SW 1271 (cell line): ENCODE measurements around the gene CCDC39.
A peak's percentile ranks its signal among the peaks of the same experiment; 100 is the strongest.

Experiments
- DNase-seq, 2 experiments: peaks; one replicate each; lab custom pipeline; 2025; lab: John Stamatoyannopoulos, UW

The CCDC39 gene

DNA sequence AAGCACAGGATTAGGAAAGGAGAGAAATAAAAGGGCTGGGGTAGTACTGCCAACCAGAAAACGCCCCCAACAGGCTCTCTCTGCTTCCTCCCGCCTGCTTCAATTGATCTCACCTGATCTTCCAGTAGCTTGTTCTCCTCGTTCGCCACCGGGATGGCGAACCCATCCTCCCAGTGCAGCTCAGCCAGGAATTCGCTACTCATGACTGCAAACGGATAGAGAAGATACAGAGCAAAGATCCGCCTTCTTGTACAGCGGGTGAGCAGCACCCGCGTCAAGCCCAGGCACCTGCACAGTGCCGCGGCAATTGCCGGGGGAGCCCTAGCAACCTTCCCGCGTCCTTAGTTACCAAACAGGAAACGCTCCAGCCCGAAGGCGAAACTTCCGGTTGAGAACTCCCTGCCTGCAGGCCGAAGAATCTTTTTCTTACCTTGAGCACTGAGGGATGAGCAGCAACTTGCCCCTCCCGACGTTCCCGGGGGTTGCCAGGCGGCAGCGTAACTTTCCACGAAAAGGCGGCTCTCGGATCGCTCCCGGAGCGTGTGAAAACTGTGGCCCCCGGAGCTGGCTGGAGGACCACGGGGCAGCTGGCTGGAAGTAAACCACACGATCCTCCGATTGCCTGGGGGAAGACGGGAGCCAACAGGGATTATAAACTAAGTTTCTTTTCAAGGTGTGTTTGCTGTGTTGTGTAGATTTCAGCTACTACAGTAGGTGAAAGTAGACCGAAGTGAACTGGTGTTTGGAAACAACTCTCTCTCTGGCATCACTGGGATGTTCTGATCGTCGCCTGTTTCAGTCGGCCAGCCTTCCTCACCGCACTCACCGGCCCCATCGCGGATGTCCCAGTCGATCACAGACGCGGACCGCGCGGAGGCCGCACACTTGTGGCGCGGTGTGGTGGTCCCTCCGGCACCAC is at the start of gene CCDC39:
Gene CCDC39 (minus strand): TSS at position 312 of the 919 bp plus-strand sequence. CDS start 109 bp downstream, at position 203.
- DNase-seq: peak; percentile 38 to 69

DNA sequence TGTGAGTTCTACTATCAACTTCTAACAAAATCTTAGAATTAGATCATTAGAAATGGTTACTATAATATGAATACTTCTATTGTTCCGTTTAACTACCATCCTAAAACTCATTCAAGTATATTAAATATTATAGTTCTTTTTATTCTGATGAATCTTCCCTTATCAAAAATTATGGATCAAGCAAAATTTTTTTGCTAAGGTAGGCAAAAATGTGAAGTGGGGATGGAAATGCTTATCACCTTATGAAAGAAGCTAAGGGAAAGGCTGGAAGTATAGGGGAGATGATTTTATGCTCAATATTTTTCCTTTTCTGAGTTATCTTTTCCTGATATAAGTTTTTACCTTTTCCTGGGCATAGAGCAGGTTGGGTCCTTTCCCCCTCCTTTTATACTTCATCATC is 40.7 kb upstream of the CCDC39 start:
- DNase-seq: no peak

DNA sequence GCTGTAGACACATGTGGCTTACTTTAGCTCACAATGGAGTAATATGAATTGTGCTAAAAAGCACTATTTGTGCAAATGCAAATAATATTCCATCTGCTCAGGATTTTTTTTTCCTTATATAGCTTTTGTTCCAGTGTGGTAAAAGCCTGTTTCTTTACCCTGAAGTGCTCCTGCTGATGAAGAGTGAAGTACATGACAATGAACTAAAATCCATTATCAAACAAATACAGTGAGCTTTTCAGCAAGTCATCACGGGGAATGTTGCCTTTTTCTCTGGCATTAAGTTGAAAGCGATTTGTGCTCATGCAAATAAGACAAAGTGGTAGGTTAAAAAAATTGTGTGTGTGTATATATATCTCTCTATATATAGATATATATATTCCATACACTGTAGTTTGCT is 28.6 kb upstream of the CCDC39 start:
- DNase-seq: no peak

DNA sequence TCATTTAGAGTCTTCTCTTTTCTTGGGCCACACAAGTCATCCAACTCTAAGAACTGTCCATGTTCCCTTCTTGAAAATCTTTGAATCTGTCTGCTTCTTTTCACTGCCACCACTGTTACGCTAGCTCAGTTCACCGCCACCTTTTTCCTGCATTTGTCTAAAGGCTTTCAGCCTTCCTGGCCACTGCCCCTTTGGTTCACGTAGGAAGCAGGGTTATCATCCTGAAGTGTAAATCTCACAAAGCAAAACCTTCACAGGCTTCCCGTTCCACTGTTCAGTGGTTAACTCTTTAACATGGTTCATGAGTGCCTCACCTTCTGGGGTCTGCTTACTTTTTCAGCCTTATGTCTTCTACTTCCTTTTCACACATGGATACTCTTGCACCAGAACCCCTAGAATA is 26.3 kb upstream of the CCDC39 start:
- DNase-seq: no peak

DNA sequence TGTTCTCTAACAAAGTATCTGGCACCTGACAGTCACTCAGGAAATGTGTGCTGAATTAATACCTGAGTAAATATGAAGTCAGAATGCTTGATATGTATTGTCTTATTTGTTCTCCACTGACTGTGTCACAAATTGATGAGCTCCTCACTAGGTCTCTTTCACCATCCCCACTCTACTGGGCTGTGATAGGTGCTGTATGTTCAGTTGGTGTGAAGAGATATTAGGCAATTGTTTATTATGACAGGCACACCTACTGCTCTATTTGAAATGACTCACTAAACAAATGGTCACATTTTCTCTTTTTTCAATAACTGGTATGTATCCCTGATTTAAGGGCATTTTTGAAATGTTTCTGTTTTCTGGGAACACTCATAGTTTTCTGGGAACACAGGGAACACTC is 25.2 kb upstream of the CCDC39 start:
- no peak for DNase-seq

DNA sequence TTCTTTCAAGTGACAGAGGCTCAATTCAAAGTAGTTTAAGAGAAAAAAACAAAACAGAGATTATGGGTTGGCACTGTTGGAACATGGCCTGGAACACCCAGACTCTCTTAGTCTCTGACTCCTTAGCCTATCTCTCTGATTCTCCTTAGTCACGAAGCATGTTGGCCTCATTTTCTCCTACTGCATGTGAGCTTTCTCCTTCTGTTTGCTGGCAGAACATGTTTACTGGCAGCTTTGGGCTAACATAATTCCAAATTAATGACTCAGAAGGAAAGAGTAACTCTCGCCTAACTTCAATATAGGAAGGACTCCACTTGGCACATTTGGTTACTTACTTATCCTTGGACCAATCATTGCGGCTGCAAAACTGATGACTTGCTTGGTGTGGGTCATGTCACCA is 21.7 kb upstream of the CCDC39 start:
- no peak for DNase-seq

DNA sequence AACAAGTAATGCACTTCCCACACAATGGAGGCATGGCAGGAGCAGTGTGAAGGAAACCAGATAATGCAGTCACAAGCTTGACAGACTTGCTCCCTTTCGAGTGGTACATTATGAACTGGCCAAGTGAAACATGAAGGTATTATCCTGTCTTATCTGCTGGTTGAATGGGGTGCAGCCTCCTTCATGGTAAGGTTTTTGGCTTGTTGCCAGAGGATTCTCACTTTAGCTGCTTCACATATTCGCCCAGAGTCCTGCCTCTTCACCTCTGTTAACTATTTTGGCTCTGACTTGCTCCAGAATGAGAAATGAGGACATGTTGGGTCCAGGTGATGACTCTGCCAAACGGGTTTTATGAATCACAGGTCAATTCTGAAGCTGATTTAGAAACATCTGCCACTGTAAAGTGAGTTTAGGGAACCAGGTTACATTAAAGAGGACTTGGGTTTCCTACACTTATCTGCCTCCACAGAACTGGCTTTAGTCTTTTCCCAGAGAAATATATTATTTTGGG is 19.5 kb upstream of the CCDC39 start:
- DNase-seq: no peak

DNA sequence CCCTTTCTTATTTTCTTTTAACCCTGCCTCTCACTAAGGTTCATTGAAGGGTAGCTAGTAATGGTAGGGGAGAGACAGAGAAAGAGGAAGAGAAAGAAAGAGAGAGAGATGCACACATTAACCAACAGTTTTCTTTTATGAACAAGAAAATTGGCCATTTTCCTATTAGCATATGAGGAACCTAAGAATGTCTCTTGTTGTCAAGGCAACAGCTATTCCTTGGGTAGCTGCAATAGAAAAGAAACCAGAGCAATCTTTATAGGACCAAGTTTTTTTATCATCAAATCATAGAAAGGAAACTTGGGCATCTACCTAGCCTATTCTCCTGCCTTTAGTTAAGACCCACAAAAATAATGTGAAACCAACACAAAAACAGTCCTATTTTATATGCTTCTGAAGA is 15.0 kb upstream of the CCDC39 start:
- no peak for DNase-seq

DNA sequence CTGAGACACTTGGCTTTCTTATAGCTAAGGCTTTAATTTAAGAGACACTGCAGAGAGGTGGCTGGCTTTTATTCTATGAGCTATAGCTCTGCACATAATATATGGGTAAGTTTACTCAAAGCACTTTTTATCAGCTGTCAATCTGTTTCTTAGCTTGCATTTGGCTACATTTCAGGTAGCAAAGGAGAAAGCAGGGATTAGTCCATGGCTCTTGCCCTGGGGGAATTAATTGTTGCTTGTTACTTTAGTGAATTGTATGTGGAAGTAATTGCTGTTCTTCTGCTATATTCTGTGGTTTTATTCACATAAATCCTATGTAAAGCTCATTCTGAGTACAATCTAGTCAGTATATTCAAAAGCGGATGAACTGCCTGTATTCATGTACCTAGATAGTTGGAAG is 14.4 kb upstream of the CCDC39 start:
- no peak for DNase-seq

DNA sequence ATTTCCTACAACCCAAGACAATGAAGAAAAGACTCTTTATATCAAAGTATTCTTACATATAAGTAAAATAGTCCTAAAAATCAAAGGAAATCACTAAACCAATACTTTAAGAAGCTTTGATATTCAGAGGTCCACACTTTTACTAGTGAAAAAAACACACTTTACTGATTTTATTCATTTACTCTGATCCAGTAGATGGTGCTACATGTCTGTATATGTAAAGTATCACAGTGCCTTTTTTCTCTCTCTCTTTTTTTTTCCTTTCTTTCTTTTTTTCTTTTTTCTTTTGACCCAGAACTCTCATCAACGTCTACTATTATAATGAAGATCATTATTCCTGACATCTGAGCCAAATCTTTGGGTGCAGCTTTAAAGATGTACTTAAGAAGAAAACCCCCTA is 10.8 kb upstream of the CCDC39 start:
- peak in 1 of 2 experiments; percentile 7 for DNase-seq

DNA sequence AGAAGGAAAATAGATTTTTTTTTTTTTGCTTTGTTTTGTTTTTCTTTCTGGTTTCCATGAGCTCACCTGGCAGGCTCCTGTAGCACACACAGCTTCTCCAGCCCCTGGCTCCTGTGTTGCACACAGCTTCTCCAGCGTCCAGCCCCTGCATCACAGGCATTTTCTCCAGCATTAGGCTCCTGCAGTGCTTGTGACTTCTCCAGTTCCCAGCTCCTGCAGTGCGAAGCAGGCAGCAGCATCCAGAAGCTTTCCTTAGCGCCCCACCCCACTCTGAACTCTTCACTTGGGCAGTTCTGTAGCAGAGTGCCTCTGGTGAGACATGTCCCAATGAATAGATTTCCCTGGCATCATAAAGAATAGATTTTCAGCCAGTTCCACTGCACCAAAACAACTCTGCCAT is 5.5 kb upstream of the CCDC39 start:
- DNase-seq: no peak

DNA sequence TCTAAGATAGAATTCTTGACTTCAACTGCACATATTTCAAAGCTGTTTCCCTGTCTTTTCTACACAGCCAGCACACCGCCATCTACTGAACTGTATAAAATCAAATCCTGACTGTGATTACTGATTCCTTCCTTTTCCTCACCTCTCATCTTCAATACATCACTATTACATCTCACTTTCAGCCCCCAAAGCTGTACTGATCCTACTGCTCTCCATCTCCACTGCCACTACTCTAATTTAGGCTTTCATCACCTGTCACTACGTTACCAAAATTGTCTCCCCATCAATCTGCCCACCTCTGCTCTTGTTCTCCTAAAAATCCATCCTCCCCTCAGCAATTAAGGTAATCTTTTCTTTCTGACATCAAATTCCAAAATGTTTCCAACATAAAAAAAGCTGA is 4.5 kb upstream of the CCDC39 start:
- DNase-seq: no peak

DNA sequence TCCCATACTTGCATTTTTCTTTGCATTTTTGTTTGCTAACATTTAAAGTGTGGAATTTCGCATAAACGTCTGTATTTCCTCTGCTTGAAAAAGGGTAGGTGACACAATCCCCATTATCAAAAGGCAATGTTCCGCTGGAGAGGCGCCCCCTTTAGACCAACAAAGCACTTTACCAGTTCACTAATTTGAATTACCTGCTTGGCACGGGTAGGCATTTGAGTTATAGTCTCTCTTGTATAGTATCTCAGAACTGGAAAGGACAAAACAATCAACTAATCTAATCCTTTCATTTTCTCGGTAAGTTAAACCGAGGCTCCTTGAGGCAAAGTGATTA is 775 bp upstream of the CCDC39 start:
- DNase-seq: peak in 1 of 2 experiments; percentile 44

DNA sequence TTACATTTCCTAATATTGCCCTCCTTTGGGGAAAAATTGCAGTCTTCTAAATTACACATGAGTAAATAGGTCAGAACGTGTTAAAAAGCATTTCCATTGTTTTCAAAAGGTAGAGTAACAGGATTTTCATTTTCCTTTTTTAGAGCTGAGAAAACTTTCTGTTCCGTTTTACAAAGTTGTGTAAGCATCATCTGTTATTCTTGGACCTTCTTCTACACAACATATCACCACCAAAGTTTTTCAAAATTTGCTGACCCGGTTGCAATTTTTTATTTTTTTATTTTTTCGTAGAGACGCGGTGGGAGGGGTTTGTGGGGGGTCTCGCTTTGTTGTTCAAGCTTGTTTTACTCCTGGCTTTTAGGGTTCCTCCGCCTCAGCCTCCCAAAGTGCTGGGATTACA is 1.1 kb downstream of the CCDC39 start:
- no peak for DNase-seq

DNA sequence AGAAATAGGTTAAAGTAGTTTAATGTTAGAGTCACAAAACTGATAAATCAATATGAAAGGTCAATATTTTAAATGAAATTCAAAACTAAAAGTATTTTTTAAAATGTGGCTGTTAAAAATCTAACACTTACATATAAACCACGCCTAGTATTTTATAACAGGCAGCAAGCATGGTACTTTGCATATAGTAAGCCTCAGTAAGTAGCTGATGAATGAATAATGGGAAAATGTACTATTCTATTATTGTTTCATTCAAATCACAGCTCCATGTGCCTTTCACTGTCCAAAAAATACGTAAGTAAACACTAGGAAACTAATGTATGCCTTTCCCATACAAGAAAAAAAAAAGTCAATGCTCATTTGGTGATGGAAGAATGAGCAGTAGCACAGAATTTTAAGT is 17.8 kb downstream of the CCDC39 start:
- DNase-seq: no peak

DNA sequence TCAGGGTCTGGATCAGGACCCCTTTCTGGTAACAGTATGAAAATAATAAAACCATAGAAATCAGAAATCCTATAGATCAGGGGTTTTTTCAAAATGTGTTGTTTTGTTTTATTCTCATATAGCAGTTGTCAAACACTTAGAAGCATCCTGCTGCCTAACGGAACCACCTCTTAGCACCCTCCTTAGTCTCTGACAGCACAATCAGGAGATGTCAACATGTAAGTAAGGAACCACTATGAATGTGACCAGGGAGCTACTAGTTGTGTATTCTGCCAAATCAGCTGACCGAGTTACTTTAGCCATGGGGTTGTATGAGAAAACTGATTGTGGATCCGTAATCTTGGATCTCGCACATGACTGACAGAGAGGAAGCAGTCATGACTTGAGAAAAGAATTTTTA is 22.2 kb downstream of the CCDC39 start:
- DNase-seq: no peak

DNA sequence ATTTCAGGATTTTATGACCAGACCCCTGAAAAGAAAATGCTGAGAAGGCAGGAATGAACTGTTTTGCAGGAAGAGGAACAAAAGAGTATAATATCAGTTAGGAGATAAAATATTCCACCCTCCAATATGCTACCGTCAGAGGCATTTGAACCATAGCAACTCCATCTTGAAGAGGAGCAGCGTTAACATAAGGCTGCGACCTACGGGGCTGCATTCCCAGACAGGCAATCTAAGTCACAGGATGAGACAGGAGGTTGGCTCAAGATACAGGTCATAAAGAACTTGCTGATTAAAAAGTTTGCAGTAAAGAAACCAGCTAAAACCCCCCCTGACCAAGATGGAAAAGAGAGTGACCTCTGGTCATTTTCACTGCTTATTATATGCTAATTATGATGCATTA is 22.9 kb downstream of the CCDC39 start:
- DNase-seq: no peak

DNA sequence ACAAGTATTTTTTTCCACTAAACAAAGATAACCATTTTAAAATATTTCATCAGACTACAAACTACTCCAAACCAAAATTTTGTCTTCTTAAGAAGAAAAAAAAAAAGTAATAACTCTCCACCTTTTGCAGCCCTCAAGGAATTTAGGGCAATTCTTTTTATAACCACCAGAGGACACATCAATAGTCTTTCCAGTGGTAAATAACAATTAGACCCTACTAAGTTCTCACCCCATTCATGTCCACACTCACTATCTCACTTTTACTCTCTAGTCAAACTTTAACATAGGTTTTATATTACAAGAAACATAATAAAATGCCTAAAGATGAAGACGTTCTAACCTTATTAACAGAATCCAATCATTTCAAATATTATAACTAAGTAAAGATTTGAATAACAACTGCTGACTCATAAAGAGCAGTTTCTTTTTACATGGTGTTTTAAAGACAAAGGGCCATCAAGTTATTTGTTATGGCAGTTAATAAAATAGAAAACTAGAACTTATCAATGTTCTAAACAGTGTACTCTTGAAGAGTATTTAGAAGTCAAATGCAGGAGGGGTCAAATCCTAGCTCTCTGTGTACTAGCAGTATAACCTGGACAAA is 33.0 kb downstream of the CCDC39 start:
- peak in 1 of 2 experiments; percentile 12 for DNase-seq

DNA sequence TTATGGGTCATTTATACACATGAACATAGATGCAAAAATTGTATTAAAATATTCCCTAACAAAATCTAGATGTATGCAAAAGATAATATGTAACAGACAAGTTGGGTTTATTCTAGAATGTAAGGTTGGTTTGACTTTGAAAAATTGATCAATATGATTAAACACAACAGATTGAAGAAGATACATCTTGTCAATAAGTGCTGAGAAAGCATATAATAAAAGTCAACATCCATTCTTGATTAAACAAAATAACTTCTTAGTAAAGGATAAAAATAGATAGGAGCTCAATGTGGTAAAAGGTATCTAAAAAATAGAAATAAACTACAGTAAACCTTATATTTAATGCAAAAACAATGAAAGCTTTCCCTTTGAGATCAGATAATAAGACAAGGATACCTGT is 38.3 kb downstream of the CCDC39 start:
- no peak for DNase-seq

DNA sequence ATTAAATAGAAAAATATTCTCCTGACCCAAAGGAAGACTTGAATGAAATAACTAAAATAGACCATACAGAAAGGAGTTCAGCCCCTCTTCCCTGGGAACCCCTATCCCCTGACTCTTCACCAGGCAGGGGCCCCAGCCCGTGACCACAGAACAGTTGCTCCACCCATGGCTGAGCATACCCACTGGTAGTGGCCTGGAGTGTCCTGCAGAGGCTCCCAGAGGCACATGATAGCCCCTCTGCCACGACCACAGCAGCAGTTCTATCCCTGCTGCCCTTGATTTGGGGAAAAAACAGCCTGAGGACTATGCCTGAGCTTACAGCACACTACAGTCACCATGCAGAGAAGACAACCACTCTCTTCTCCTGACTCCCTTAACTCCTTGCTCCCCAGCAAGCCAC is 45.6 kb downstream of the CCDC39 start:
- DNase-seq: no peak

DNA sequence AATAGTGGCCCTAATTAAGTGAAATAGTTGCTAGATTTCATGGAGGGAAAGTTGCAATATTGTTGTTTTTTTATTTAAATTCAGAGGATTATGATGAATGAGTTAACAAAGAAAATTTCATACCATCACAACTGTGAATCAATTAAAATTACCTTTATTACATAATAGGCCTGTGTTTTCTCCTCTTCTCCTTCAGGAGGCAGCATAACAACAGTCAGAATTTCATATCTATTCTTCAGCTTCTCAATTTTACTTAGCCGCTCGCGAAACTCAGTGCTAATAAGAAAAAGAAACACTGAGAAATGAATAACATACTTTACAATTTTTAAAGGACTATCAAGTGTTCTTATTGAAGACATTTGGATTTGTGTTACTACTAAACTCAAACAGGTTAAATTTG is 48.0 kb downstream of the CCDC39 start:
- no peak for DNase-seq

DNA sequence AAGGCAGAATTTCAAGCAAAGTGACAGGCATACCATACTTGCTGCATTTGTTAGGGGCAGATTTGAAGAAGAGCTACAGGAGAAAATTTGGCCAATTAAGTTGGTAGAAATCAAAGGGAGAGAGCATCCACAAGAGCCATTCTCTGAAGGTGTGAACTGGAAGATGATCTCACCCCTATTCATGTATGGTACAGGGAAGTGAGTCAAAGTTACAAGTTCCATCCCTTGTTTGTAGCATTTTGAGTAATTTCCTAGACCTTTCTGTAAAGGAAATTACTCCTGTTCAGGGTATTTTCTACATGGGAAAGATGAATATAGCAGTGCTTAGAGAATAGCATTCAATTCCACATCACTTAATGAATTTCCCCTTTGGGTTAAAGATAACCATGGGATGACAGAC is 48.9 kb downstream of the CCDC39 start:
- DNase-seq: no peak

DNA sequence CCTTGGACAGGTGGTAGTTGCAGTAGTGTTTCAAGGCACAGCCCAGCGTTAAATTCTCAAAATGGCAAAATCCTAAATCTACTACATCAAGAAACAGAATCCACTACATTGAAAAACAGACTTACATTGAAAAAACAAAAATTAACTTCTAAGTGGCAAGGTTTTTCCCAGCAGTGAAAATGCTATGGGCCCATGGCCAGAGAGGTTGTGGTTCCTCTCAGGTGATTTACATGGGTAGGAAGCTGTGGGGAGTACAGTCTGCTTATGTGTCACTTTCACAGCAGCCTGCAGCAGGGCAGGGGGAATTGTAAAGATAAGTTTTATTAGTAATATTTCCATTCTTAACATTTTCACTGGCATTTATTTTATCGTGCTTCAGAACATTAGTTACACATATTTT is 52.4 kb downstream of the CCDC39 start:
- DNase-seq: no peak

DNA sequence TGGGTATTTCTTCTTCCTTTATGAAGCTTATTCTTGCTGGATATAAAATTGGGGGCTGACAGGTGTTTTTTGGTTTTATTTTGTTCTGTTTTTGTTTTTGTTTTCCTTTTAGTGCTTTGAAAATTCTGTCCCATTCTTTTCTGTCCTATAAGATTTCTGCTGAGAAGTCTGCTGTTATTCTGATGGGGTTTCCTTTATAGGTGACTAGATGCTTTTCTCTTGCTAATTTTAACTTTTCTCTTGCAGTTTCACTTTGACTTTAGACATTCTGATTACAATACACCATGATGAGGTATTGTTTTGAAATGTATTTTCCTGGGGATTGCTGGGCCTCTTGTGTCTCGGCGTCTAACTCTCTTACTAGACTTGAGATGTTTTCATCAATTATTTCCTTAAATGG is 54.6 kb downstream of the CCDC39 start:
- DNase-seq: no peak
